HG03439 (cell line): ENCODE measurements around the gene PCDHGC3.
A peak's percentile ranks its signal among the peaks of the same experiment; 100 is the strongest.
"Not testable (repeated sequence)": the region's sequence is repeated elsewhere in the genome, so short reads cannot be mapped to it uniquely, and the experiment has no call there.

ENCODE experiments used
- ATAC-seq: cut with Tn5 transposase; IDR thresholded peaks from one replicate; pipeline ENCODE4 v1.9.1; 2021; ENCODE audit warnings: mild to moderate bottlenecking, moderate library complexity; ENCODE audit not compliant: unreplicated experiment

The PCDHGC3 gene

GRCh38 chr5:141475625-141476131, at the start of gene PCDHGC3:
Gene PCDHGC3, plus strand, starts transcription at chr5:141475966. Its CDS starts 151 bp downstream, at chr5:141476117.
- peak; percentile 97 for ATAC-seq

- ATAC-seq = no peak
Observed at GRCh38 chr5:141427783-141428426, 47.9 kb upstream of the PCDHGC3 start.

DNA sequence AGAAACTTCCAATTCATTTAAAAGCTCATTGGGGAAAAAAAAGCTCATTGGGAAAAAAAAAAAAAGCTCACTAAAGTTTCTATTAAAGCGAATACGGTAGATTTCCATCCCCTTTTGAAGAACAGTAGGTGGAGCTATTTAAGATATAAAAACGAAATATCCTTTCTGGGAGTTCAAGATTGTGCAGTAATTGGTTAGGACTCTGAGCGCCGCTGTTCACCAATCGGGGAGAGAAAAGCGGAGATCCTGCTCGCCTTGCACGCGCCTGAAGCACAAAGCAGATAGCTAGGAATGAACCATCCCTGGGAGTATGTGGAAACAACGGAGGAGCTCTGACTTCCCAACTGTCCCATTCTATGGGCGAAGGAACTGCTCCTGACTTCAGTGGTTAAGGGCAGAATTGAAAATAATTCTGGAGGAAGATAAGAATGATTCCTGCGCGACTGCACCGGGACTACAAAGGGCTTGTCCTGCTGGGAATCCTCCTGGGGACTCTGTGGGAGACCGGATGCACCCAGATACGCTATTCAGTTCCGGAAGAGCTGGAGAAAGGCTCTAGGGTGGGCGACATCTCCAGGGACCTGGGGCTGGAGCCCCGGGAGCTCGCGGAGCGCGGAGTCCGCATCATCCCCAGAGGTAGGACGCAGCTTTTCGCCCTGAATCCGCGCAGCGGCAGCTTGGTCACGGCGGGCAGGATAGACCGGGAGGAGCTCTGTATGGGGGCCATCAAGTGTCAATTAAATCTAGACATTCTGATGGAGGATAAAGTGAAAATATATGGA, 45.2 kb upstream of the PCDHGC3 start, which contains the start of gene PCDHGA12:
PCDHGA12 (plus strand) TSS at position 176 of the 782 bp plus-strand sequence; CDS start at position 429, 253 bp downstream.
- ATAC-seq = peak; percentile 78

- ATAC-seq = peak; percentile 48
Observed at GRCh38 chr5:141431286-141431685, 44.5 kb upstream of the PCDHGC3 start.

DNA sequence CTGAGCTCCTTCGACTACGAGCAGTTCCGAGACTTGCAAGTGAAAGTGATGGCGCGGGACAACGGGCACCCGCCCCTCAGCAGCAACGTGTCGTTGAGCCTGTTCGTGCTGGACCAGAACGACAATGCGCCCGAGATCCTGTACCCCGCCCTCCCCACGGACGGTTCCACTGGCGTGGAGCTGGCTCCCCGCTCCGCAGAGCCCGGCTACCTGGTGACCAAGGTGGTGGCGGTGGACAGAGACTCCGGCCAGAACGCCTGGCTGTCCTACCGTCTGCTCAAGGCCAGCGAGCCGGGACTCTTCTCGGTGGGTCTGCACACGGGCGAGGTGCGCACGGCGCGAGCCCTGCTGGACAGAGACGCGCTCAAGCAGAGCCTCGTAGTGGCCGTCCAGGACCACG, 43.5 kb upstream of the PCDHGC3 start:
- ATAC-seq = not testable (repeated sequence)

DNA sequence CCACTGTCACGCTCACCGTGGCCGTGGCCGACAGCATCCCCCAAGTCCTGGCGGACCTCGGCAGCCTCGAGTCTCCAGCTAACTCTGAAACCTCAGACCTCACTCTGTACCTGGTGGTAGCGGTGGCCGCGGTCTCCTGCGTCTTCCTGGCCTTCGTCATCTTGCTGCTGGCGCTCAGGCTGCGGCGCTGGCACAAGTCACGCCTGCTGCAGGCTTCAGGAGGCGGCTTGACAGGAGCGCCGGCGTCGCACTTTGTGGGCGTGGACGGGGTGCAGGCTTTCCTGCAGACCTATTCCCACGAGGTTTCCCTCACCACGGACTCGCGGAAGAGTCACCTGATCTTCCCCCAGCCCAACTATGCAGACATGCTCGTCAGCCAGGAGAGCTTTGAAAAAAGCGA, 43.0 kb upstream of the PCDHGC3 start:
- ATAC-seq = not testable (repeated sequence)

DNA sequence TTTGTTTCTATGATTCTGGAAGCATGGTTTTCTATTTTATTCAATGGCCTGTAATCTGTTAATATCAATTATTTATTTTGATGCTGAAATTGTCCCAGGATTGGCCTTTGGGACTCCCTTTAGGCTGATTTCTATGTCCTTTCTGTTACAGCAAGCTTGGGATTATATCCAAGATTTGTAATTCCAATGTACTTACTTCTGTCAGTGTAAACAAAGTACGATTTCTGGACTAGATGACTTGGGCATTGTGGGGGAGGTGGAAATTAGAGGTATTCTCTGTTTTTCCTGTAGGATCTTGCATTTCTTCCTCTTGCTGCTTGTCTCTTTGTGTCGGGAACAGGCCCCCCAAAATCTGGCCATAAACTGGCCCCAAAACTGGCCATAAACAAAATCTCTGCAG, 41.8 kb upstream of the PCDHGC3 start:
- no peak for ATAC-seq

- ATAC-seq = no peak
Observed at GRCh38 chr5:141437221-141437620, 38.5 kb upstream of the PCDHGC3 start.

DNA sequence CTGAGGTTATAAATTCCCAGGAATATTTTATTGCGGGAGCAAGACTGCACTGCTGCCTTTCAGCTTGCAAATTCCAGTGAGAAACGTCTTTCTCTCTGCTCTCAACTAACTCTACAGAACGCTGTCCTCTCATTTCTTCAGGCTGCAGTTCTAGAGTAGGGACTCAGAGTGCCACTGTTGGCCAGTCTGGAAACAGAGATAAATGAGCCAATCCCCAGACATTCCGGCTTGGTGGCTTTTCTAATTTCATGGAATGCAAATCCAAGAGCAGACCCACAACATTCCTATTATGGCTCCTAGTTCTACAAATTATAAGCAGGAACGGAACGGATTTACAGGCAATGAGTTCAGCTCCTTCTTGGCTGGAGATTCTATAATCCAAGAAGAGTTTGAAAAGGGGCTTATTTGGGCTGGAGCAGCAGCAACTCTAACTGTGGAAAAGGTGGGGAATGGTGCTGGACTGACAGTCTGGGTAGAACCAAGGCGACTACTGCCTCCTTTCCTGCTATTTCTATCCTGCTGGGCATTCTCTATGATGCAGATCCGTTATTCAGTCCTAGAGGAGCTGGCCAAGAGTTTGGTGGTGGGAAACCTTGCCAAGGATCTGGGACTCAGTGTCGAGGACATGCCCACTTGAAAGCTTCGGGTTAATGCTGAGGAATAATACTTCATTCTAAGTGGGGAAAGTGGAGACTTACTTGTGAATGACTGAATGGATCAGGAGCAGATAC, 36.2 kb upstream of the PCDHGC3 start:
- ATAC-seq = no peak

- ATAC-seq = no peak
Observed at GRCh38 chr5:141440341-141440740, 35.4 kb upstream of the PCDHGC3 start.

DNA sequence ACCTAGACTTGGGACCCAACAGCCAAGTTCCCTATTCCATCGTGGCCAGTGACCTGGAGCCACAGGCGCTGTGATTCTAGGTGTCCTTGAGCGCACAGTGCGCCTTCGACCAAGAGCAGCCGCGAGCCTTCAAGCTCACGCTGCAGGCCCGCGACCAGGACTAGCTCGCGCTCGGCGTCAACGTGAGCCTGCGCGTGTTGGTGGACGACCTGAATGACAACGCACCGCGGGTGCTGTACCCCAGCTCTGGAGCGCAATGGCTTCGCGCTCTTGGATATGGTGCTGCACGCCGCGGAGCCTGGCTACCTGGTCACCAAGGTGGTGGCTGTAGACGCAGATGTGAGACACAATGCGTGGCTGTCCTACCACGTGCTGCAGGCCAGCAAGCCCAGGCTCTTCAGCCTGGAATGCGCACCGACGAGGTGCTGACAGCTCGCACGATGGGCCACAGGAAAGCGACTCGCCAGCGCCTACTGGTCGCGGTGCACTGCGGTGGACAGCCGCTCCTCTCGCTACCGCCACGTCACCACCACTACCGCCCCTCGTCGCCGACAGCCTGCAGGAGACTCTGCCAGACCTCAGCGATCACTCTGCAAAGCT, 34.1 kb upstream of the PCDHGC3 start:
- ATAC-seq = no peak

DNA sequence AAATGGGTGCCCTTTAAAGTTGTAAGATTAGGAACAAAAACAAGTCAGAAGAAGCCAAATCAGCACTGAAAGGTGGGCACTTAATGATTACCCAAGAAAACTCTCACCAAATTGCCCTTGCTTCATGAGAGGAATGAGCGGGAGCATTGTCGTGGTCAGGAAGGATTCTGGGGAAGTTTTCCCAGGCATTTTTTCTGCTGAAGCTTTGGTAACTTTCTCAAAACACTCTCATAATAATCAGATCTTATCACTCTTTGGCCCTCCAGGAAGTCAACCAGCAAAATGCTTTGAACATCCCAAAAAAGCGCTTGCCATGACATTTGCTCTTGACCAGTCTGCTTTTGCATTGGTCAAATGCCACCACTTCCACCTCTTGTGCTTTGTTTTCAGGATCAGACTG, 10.4 kb upstream of the PCDHGC3 start:
- ATAC-seq = no peak

- peak; percentile 32 for ATAC-seq
Observed at GRCh38 chr5:141476132-141476911, 556 bp downstream of the PCDHGC3 start.

DNA sequence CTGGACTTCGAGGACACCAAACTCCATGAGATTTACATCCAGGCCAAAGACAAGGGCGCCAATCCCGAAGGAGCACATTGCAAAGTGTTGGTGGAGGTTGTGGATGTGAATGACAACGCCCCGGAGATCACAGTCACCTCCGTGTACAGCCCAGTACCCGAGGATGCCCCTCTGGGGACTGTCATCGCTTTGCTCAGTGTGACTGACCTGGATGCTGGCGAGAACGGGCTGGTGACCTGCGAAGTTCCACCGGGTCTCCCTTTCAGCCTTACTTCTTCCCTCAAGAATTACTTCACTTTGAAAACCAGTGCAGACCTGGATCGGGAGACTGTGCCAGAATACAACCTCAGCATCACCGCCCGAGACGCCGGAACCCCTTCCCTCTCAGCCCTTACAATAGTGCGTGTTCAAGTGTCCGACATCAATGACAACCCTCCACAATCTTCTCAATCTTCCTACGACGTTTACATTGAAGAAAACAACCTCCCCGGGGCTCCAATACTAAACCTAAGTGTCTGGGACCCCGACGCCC, 1.3 kb downstream of the PCDHGC3 start:
- ATAC-seq = no peak

GRCh38 chr5:141477815-141478214, 2.0 kb downstream of the PCDHGC3 start:
- ATAC-seq = no peak

GRCh38 chr5:141478321-141478945, 2.7 kb downstream of the PCDHGC3 start:
- no peak for ATAC-seq

DNA sequence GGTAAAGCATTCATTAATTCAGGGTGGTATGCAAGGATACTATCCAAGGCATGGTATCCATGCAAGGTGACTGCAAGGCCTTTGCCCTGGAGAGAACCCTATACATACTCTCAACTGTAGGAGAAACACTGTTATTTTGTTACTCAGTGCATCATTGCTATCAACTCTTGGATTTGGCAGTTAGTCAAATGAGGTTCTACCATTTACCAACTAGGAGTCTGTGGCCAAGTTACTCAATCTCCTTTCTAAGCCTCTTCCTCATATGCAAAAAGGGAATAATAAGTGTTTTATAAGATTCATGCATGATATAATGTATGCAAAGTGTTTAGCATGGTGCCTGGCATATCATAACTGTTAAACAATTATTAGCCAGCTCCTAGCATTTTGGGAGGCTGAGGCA, 4.0 kb downstream of the PCDHGC3 start:
- ATAC-seq = no peak

DNA sequence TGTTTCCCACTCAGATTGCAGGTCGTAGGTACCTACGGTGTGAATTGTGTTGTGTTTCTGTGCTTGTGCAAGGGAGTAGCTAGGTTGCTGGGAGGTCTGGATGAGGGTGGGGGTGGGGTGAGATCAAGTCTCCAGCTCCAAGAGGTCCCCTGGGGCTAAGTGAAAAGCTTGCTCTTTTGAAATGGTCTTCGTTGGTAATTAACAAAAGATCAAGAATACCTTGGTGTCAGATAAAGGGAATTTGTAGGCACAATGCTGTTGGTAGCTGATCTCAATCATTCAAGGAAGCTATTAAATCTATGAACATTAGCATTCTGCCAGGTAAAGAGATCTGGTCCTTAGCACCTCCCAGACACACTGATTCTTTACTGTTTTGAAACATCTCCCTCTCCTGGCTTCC, 8.1 kb downstream of the PCDHGC3 start:
- ATAC-seq = no peak

DNA sequence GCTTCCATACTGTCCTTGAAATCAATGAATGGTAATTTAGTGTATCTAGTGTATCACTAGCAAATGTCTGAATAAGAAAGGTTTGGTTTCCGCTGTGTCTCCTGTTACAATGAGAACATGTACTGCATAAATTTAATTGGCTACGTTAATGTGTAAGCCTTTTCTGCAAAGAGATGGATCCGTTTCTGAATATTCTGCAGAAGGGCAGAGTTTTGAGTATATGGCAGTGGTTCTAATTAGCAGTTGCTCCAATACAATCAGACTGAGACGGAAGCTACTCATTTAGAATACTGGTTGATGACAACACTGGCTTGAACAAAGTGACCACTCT, 8.5 kb downstream of the PCDHGC3 start:
- no peak for ATAC-seq
